Dermis blood vessel endothelial cell (primary cell): Measurements from ENCODE around the gene STAP2. TPM values are rescaled to one million over a fixed set of nuclear protein-coding genes. Genes with fewer than 3 reads are reported as not detected.
A peak's percentile ranks its signal among the peaks of the same experiment; 100 is the strongest.

Source experiments
- DNase-seq: peaks from one replicate; pipeline ENCODE4 v3.0.0; 2010
- total RNA-seq: library from RNA; depleted of rRNA; stranded (reverse); fragments of >200 nt; gene quantifications from 2 replicates; pipeline ENCODE4 v1.2.3, GENCODE V29; 2014

The STAP2 gene
- 28.1 and 36.6 TPM in 2 replicates for total RNA-seq

- peak; percentile 42 for DNase-seq
Observed at GRCh38 chr19:4338441-4339355, at the start of gene STAP2. Gene STAP2, minus strand, starts transcription at chr19:4338827. Its CDS starts 74 bp downstream, at chr19:4338753.

GRCh38 chr19:4386041-4386782, 47.6 kb upstream of the STAP2 start:
- peak; percentile 71 for DNase-seq

- no peak for DNase-seq
Observed at GRCh38 chr19:4385291-4386040, 46.8 kb upstream of the STAP2 start.

GRCh38 chr19:4380254-4380727, 41.7 kb upstream of the STAP2 start:
- DNase-seq: peak; percentile 50

- peak; percentile 75 for DNase-seq
Observed at GRCh38 chr19:4379383-4380253, 41.0 kb upstream of the STAP2 start.

- no peak for DNase-seq
Observed at GRCh38 chr19:4378886-4379285, 40.3 kb upstream of the STAP2 start.

- DNase-seq: no peak
Observed at GRCh38 chr19:4376991-4377781, 38.6 kb upstream of the STAP2 start.

- DNase-seq: no peak
Observed at GRCh38 chr19:4376671-4376990, 38.0 kb upstream of the STAP2 start.

GRCh38 chr19:4376028-4376670, 37.5 kb upstream of the STAP2 start:
- no peak for DNase-seq

GRCh38 chr19:4375164-4376027, 36.8 kb upstream of the STAP2 start:
- peak; percentile 77 for DNase-seq

- DNase-seq: peak; percentile 82
Observed at GRCh38 chr19:4374498-4375163, 36.0 kb upstream of the STAP2 start.

- DNase-seq: no peak
Observed at GRCh38 chr19:4373601-4374497, 35.2 kb upstream of the STAP2 start.

GRCh38 chr19:4373013-4373367, 34.4 kb upstream of the STAP2 start:
- DNase-seq: no peak

GRCh38 chr19:4372165-4373012, 33.8 kb upstream of the STAP2 start:
- DNase-seq: no peak

GRCh38 chr19:4371247-4372164, 32.9 kb upstream of the STAP2 start:
- DNase-seq: no peak
